Vagina (tissue), 2 donors: ENCODE data around the gene DGKI.

Experiments used
- CTCF ChIP-seq, 3 experiments: fragments of 450-650 bp in 2 of 3; fragments of 200-600 bp in 1 of 3; sonication (generic) in 1 of 3; IDR thresholded peaks; one replicate each; pipeline ENCODE4 v1.5.1; 2017 to 2019; ENCODE audit warnings: antibody characterized with exemption in 3 of 3, mild to moderate bottlenecking in 2 of 3, moderate library complexity in 2 of 3
- POLR2A ChIP-seq, 2 donors: fragments of 450-650 bp; IDR thresholded peaks; one replicate each; pipeline ENCODE4 v1.6.1; 2017; ENCODE audit warnings: antibody characterized with exemption in 2 of 2, mild to moderate bottlenecking in 2 of 2, moderate library complexity in 2 of 2
- POLR2AphosphoS5 ChIP-seq, 2 donors: sonication (generic); formaldehyde crosslinking; IDR thresholded peaks; one replicate each; pipeline ENCODE4 v1.9.0; 2017; ENCODE audit warnings: antibody characterized with exemption in 2 of 2, mild to moderate bottlenecking in 2 of 2, low read depth in 1 of 2; ENCODE audit not compliant: insufficient read depth in 1 of 2

- peak in 1 of 3 experiments; percentile 63 for TF ChIP-seq CTCF (IDR thresholded peaks at IDR 0.05)
- no peak for TF ChIP-seq POLR2A (IDR thresholded peaks at IDR 0.05)
- no peak for TF ChIP-seq POLR2AphosphoS5 (IDR thresholded peaks at IDR 0.05; ENCODE audit: insufficient read depth in 1 of 2, low read depth in 1 of 2)
Measured at GRCh38 chr7:137592232-137592896, 254.4 kb downstream of the DGKI start.
